B cell (primary cell): ENCODE data around the gene IFNA2.

Source experiments
- CTCF ChIP-seq: fragments of 200-600 bp; IDR thresholded peaks from one replicate; pipeline ENCODE4 v1.8.0; 2022; ENCODE audit warnings: antibody characterized with exemption, mild to moderate bottlenecking
- EZH2 ChIP-seq: IDR thresholded peaks from 2 replicates; pipeline ENCODE4 v1.6.1; 2012; ENCODE audit warnings: borderline replicate concordance, low read depth, mild to moderate bottlenecking, moderate library complexity, low read length; ENCODE audit not compliant: insufficient read depth, poor library complexity, severe bottlenecking

GRCh38 chr9:21385131-21385670 lies at the start of gene IFNA2:
- TF ChIP-seq EZH2 (no peak), CTCF (no peak)
